GM23338 (cell line): ENCODE results near the gene ARHGAP42. TPM values are rescaled to one million over a fixed set of nuclear protein-coding genes. Genes with fewer than 3 reads are reported as not detected.

ENCODE experiments used
- ATAC-seq: fragments of 200-7000 bp; cut with Tn5 transposase; 3 replicates; pipeline ENCODE4 v1.9.1; 2020
- DNase-seq: peaks from one replicate; pipeline ENCODE4 v3.0.0-alpha.2; 2015; ENCODE audit warnings: low spot score
- H2AFZ ChIP-seq: fragments of 200-600 bp; sonication (generic); 2 replicates; pipeline ENCODE4 v1.8.0; 2016; ENCODE audit warnings: antibody characterized with exemption, mild to moderate bottlenecking, moderate library complexity
- H3F3A ChIP-seq: fragments of 200-600 bp; sonication (generic); replicated peaks from 2 replicates; pipeline ENCODE4 v1.8.0; 2017; ENCODE audit warnings: antibody characterized with exemption, mixed run types, low read depth
- H3K27ac ChIP-seq: fragments of 200-600 bp; sonication (generic); 2 replicates; pipeline ENCODE4 v1.6.1; 2016; ENCODE audit warnings: low read depth
- H3K27me3 ChIP-seq: fragments of 200-600 bp; sonication (generic); 2 replicates; pipeline ENCODE4 v1.8.0; 2016; ENCODE audit warnings: mild to moderate bottlenecking, mixed run types, moderate library complexity; ENCODE audit not compliant: insufficient read depth
- H3K36me3 ChIP-seq: fragments of 200-600 bp; sonication (generic); 2 replicates; pipeline ENCODE4 v1.8.0; 2016; ENCODE audit warnings: mild to moderate bottlenecking; ENCODE audit not compliant: insufficient read depth
- H3K4me1 ChIP-seq: fragments of 200-600 bp; sonication (generic); 2 replicates; pipeline ENCODE4 v1.8.0; 2016; ENCODE audit warnings: mild to moderate bottlenecking, moderate library complexity; ENCODE audit not compliant: insufficient read depth
- H3K4me2 ChIP-seq: fragments of 200-600 bp; sonication (generic); 2 replicates; pipeline ENCODE4 v1.7.1; 2017; ENCODE audit warnings: mixed run types
- H3K4me3 ChIP-seq: fragments of 200-600 bp; sonication (generic); 2 replicates; pipeline ENCODE4 v1.6.1; 2016; ENCODE audit warnings: mixed run types
- H3K79me2 ChIP-seq: fragments of 200-600 bp; sonication (generic); replicated peaks from 2 replicates; pipeline ENCODE4 v1.8.0; 2017; ENCODE audit warnings: mild to moderate bottlenecking; ENCODE audit not compliant: insufficient read depth
- H3K9me2 ChIP-seq: fragments of 200-600 bp; sonication (generic); 2 replicates; pipeline ENCODE4 v1.8.0; 2017; ENCODE audit not compliant: insufficient read depth
- H4K20me1 ChIP-seq: fragments of 200-600 bp; sonication (generic); replicated peaks from 2 replicates; pipeline ENCODE4 v1.8.0; 2017; ENCODE audit warnings: mild to moderate bottlenecking; ENCODE audit not compliant: insufficient read depth
- H3K27ac Mint-ChIP-seq: 2 replicates; pipeline ENCODE4 v1.8.0; 2020; ENCODE audit warnings: inconsistent platforms, mild to moderate bottlenecking, moderate library complexity, mixed read lengths
- H3K27me3 Mint-ChIP-seq: 3 replicates; pipeline ENCODE4 v1.8.0; 2022; ENCODE audit warnings: low read depth, mild to moderate bottlenecking, moderate library complexity, mixed read lengths, inconsistent platforms; ENCODE audit not compliant: insufficient read depth, poor library complexity
- H3K36me3 Mint-ChIP-seq: 3 replicates; pipeline ENCODE4 v1.8.0; 2021; ENCODE audit warnings: low read depth, mild to moderate bottlenecking, inconsistent platforms, moderate library complexity, mixed read lengths
- H3K4me1 Mint-ChIP-seq: 3 replicates; pipeline ENCODE4 v1.8.0; 2020; ENCODE audit warnings: mild to moderate bottlenecking, inconsistent platforms, mixed read lengths
- H3K4me3 Mint-ChIP-seq: 3 replicates; pipeline ENCODE4 v1.8.0; 2021; ENCODE audit warnings: moderate library complexity, mild to moderate bottlenecking, inconsistent platforms, mixed read lengths
- H3K9me3 Mint-ChIP-seq: 3 replicates; pipeline ENCODE4 v1.8.0; 2020; ENCODE audit warnings: moderate library complexity, mild to moderate bottlenecking, inconsistent platforms, mixed read lengths
- EZH2phosphoT487 ChIP-seq: fragments of 200-600 bp; sonication (generic); IDR thresholded peaks from one replicate; pipeline ENCODE4 v1.8.1; 2018; ENCODE audit warnings: antibody characterized with exemption; ENCODE audit not compliant: unreplicated experiment
- JUNB ChIP-seq: IDR thresholded peaks from one replicate; pipeline ENCODE4 v1.6.1; 2016; ENCODE audit warnings: antibody characterized with exemption; ENCODE audit not compliant: unreplicated experiment
- NANOG ChIP-seq: IDR thresholded peaks from 2 replicates; pipeline ENCODE4 v1.6.1; 2016; ENCODE audit warnings: antibody characterized with exemption, borderline replicate concordance
- POLR2AphosphoS5 ChIP-seq: IDR thresholded peaks from 2 replicates; pipeline ENCODE4 v1.6.1; 2016; ENCODE audit warnings: antibody characterized with exemption, low read depth
- ZNF114 ChIP-seq: fragments of 250-450 bp; sonication (Bioruptor Pico); IDR thresholded peaks from 2 replicates; pipeline ENCODE4 v1.5.0; 2020; ENCODE audit warnings: mild to moderate bottlenecking, moderate library complexity
- polyA plus RNA-seq: library from polyadenylated mRNA; unstranded; fragments of >200 nt; fragmentation: Nextera tagmentation; extraction: Ambion mirVana; gene quantifications from 2 replicates; pipeline ENCODE4 v1.2.1, GENCODE V29; 2016
- total RNA-seq: library from RNA; depleted of rRNA; stranded (reverse); fragments of >200 nt; shearing (Covaris generic); gene quantifications from 2 replicates; pipeline ENCODE4 v1.2.3, GENCODE V29; 2014
- TF ChIP-seq, protein P1 (sequence below): IDR thresholded peaks from one replicate; pipeline ENCODE4 v1.6.1; 2018; ENCODE audit warnings: antibody characterized with exemption; ENCODE audit not compliant: unreplicated experiment
- TF ChIP-seq, protein P2 (sequence below): fragments of 250-450 bp; sonication (Bioruptor Pico); IDR thresholded peaks from 2 replicates; pipeline ENCODE4 v1.5.0; 2020; ENCODE audit warnings: mild to moderate bottlenecking, moderate library complexity
- TF ChIP-seq, protein P3 (sequence below), 2 experiments: fragments of 200-600 bp in 1 of 2; sonication (generic) in 1 of 2; conservative IDR thresholded peaks; 2 replicates each; pipeline versions ENCODE4 v1.5.1 to v1.6.1; 2016 to 2017; ENCODE audit warnings: antibody characterized with exemption in 2 of 2, low read depth in 2 of 2, mild to moderate bottlenecking in 2 of 2, moderate library complexity in 1 of 2

Gene ARHGAP42
- total and polyA plus RNA-seq, 2 experiments from 2014 or later, result 23.7 to 35.7 TPM

GRCh38 chr11:100800202-100800601 is 113.1 kb downstream of the ARHGAP42 start:
- H3K27ac ChIP-seq, result no peak overlapping the region
- H3K4me1 ChIP-seq, result peaks cover 8% of the 10 kb centered on the region
- no peak for TF ChIP-seq ZNF114 (CRISPR knock-in tag)
- no peak overlapping the region for H2AFZ ChIP-seq
- Mint-ChIP-seq H3K27me3 (peaks cover 3% of the 10 kb centered on the region), H3K4me3 (no peak overlapping the region), H3K36me3 (no peaks in the 10 kb centered on the region), H3K9me3 (no peaks in the 10 kb centered on the region; the same call in 2 of the 3 replicates), H3K27ac (no peak overlapping the region), H3K4me1 (peaks cover 11% of the 10 kb centered on the region)
- H4K20me1 ChIP-seq, result no peaks in the 10 kb centered on the region
- ATAC-seq (no peak), DNase-seq (no peak)
- no peaks in the 10 kb centered on the region for H3K36me3 ChIP-seq
- no peak overlapping the region for H3K4me2 ChIP-seq
- no peaks in the 10 kb centered on the region for H3F3A ChIP-seq
- no peak overlapping the region for H3K4me3 ChIP-seq
- no peaks in the 10 kb centered on the region for H3K27me3 ChIP-seq
- no peaks in the 10 kb centered on the region for H3K79me2 ChIP-seq
- H3K9me2 ChIP-seq, result 0 out of 2 replicates have a peak, but pooled peaks cover 4% of the 10 kb centered on the region

GRCh38 chr11:100801225-100801999 is 114.3 kb downstream of the ARHGAP42 start:
- Histone ChIP-seq H4K20me1 (no peaks in the 10 kb centered on the region), H3K4me1 (peaks cover 5% of the 10 kb centered on the region), H3K27me3 (no peaks in the 10 kb centered on the region), H3K9me2 (0 out of 2 replicates have a peak, but pooled peaks cover 4% of the 10 kb centered on the region), H2AFZ (no peak overlapping the region), H3F3A (no peaks in the 10 kb centered on the region), H3K79me2 (no peaks in the 10 kb centered on the region), H3K27ac (no peak overlapping the region), H3K4me3 (no peak overlapping the region), H3K36me3 (no peaks in the 10 kb centered on the region), H3K4me2 (no peak overlapping the region)
- H3K36me3 Mint-ChIP-seq, result no peaks in the 10 kb centered on the region
- H3K9me3 Mint-ChIP-seq, result no peaks in the 10 kb centered on the region; the same call in 2 of the 3 replicates
- H3K4me3 Mint-ChIP-seq, result no peak overlapping the region
- ATAC-seq (no peak), DNase-seq (no peak)
- H3K27me3 Mint-ChIP-seq, result peaks cover 3% of the 10 kb centered on the region
- no peak overlapping the region for H3K27ac Mint-ChIP-seq
- H3K4me1 Mint-ChIP-seq, result peaks cover 11% of the 10 kb centered on the region; the same call in 2 of the 3 replicates
- TF ChIP-seq, protein P1, sequence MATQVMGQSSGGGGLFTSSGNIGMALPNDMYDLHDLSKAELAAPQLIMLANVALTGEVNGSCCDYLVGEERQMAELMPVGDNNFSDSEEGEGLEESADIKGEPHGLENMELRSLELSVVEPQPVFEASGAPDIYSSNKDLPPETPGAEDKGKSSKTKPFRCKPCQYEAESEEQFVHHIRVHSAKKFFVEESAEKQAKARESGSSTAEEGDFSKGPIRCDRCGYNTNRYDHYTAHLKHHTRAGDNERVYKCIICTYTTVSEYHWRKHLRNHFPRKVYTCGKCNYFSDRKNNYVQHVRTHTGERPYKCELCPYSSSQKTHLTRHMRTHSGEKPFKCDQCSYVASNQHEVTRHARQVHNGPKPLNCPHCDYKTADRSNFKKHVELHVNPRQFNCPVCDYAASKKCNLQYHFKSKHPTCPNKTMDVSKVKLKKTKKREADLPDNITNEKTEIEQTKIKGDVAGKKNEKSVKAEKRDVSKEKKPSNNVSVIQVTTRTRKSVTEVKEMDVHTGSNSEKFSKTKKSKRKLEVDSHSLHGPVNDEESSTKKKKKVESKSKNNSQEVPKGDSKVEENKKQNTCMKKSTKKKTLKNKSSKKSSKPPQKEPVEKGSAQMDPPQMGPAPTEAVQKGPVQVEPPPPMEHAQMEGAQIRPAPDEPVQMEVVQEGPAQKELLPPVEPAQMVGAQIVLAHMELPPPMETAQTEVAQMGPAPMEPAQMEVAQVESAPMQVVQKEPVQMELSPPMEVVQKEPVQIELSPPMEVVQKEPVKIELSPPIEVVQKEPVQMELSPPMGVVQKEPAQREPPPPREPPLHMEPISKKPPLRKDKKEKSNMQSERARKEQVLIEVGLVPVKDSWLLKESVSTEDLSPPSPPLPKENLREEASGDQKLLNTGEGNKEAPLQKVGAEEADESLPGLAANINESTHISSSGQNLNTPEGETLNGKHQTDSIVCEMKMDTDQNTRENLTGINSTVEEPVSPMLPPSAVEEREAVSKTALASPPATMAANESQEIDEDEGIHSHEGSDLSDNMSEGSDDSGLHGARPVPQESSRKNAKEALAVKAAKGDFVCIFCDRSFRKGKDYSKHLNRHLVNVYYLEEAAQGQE, result no peak
- TF ChIP-seq JUNB (no peak), NANOG (no peak), ZNF114 (CRISPR knock-in tag) (no peak), POLR2AphosphoS5 (no peak), EZH2phosphoT487 (no peak)
- TF ChIP-seq, protein P2, sequence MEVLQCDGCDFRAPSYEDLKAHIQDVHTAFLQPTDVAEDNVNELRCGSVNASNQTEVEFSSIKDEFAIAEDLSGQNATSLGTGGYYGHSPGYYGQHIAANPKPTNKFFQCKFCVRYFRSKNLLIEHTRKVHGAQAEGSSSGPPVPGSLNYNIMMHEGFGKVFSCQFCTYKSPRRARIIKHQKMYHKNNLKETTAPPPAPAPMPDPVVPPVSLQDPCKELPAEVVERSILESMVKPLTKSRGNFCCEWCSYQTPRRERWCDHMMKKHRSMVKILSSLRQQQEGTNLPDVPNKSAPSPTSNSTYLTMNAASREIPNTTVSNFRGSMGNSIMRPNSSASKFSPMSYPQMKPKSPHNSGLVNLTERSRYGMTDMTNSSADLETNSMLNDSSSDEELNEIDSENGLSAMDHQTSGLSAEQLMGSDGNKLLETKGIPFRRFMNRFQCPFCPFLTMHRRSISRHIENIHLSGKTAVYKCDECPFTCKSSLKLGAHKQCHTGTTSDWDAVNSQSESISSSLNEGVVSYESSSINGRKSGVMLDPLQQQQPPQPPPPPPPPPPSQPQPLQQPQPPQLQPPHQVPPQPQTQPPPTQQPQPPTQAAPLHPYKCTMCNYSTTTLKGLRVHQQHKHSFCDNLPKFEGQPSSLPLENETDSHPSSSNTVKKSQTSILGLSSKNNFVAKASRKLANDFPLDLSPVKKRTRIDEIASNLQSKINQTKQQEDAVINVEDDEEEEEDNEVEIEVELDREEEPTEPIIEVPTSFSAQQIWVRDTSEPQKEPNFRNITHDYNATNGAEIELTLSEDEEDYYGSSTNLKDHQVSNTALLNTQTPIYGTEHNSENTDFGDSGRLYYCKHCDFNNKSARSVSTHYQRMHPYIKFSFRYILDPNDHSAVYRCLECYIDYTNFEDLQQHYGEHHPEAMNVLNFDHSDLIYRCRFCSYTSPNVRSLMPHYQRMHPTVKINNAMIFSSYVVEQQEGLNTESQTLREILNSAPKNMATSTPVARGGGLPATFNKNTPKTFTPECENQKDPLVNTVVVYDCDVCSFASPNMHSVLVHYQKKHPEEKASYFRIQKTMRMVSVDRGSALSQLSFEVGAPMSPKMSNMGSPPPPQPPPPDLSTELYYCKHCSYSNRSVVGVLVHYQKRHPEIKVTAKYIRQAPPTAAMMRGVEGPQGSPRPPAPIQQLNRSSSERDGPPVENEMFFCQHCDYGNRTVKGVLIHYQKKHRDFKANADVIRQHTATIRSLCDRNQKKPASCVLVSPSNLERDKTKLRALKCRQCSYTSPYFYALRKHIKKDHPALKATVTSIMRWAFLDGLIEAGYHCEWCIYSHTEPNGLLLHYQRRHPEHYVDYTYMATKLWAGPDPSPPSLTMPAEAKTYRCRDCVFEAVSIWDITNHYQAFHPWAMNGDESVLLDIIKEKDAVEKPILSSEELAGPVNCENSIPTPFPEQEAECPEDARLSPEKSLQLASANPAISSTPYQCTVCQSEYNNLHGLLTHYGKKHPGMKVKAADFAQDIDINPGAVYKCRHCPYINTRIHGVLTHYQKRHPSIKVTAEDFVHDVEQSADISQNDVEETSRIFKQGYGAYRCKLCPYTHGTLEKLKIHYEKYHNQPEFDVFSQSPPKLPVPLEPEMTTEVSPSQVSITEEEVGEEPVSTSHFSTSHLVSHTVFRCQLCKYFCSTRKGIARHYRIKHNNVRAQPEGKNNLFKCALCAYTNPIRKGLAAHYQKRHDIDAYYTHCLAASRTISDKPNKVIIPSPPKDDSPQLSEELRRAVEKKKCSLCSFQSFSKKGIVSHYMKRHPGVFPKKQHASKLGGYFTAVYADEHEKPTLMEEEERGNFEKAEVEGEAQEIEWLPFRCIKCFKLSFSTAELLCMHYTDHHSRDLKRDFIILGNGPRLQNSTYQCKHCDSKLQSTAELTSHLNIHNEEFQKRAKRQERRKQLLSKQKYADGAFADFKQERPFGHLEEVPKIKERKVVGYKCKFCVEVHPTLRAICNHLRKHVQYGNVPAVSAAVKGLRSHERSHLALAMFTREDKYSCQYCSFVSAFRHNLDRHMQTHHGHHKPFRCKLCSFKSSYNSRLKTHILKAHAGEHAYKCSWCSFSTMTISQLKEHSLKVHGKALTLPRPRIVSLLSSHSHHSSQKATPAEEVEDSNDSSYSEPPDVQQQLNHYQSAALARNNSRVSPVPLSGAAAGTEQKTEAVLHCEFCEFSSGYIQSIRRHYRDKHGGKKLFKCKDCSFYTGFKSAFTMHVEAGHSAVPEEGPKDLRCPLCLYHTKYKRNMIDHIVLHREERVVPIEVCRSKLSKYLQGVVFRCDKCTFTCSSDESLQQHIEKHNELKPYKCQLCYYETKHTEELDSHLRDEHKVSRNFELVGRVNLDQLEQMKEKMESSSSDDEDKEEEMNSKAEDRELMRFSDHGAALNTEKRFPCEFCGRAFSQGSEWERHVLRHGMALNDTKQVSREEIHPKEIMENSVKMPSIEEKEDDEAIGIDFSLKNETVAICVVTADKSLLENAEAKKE (CRISPR knock-in tag), result no peak
- TF ChIP-seq, protein P3, sequence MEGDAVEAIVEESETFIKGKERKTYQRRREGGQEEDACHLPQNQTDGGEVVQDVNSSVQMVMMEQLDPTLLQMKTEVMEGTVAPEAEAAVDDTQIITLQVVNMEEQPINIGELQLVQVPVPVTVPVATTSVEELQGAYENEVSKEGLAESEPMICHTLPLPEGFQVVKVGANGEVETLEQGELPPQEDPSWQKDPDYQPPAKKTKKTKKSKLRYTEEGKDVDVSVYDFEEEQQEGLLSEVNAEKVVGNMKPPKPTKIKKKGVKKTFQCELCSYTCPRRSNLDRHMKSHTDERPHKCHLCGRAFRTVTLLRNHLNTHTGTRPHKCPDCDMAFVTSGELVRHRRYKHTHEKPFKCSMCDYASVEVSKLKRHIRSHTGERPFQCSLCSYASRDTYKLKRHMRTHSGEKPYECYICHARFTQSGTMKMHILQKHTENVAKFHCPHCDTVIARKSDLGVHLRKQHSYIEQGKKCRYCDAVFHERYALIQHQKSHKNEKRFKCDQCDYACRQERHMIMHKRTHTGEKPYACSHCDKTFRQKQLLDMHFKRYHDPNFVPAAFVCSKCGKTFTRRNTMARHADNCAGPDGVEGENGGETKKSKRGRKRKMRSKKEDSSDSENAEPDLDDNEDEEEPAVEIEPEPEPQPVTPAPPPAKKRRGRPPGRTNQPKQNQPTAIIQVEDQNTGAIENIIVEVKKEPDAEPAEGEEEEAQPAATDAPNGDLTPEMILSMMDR (conservative IDR thresholded peaks at IDR 0.05; ENCODE audit: low read depth in 2 of 2), result no peak
